HEK293 (cell line): Measurements from ENCODE around the gene CD48.
"Not testable (repeated sequence)": the region's sequence is repeated elsewhere in the genome, so short reads cannot be mapped to it uniquely, and the experiment has no call there.

Experiments
- CTCF ChIP-seq: fragments of 450-650 bp; formaldehyde crosslinking; IDR thresholded peaks from 2 replicates; pipeline ENCODE4 v1.5.1; 2016; ENCODE audit warnings: missing biosample characterization, missing genetic modification characterization
- REST ChIP-seq: fragments of 450-650 bp; formaldehyde crosslinking; IDR thresholded peaks from 2 replicates; pipeline ENCODE4 v1.5.1; 2016; ENCODE audit warnings: missing biosample characterization, missing genetic modification characterization
- YY1 ChIP-seq: fragments of 450-650 bp; formaldehyde crosslinking; IDR thresholded peaks from 2 replicates; pipeline ENCODE4 v1.5.1; 2018; ENCODE audit warnings: missing biosample characterization, missing genetic modification characterization
- ZBTB10 ChIP-seq: fragments of 450-650 bp; formaldehyde crosslinking; IDR thresholded peaks from 2 replicates; pipeline ENCODE4 v1.5.1; 2016; ENCODE audit warnings: missing biosample characterization, missing genetic modification characterization
- ZNF280C ChIP-seq: fragments of 450-650 bp; formaldehyde crosslinking; IDR thresholded peaks from 2 replicates; pipeline ENCODE4 v1.5.1; 2016; ENCODE audit warnings: missing biosample characterization, missing genetic modification characterization
- ZNF621 ChIP-seq: fragments of 450-650 bp; formaldehyde crosslinking; IDR thresholded peaks from 2 replicates; pipeline ENCODE4 v1.5.1; 2017; ENCODE audit warnings: missing biosample characterization, missing genetic modification characterization

GRCh38 chr1:160652065-160652641 is 59.5 kb downstream of the CD48 start:
- not testable (repeated sequence) for TF ChIP-seq ZNF621 (tag by site-specific recombination); YY1 (tag by site-specific recombination); CTCF (tag by site-specific recombination); ZBTB10; ZNF280C (tag by site-specific recombination); REST (tag by site-specific recombination)
